HG03097 (cell line): ENCODE results near the gene SURF6.

Source experiments
- ATAC-seq: cut with Tn5 transposase; IDR thresholded peaks from one replicate; pipeline ENCODE4 v1.9.1; 2021; ENCODE audit not compliant: unreplicated experiment, low FRiP score

SURF6 gene

GRCh38 chr9:133368249-133368881 lies 32.4 kb upstream of the SURF6 start:
- ATAC-seq: no peak

- ATAC-seq: no peak
These were observed 31.8 kb upstream of the SURF6 start for GRCh38 chr9:133367778-133368177.

GRCh38 chr9:133367221-133367620 lies 31.2 kb upstream of the SURF6 start:
- no peak for ATAC-seq

GRCh38 chr9:133366435-133366834 lies 30.4 kb upstream of the SURF6 start:
- no peak for ATAC-seq

GRCh38 chr9:133362359-133363044 lies 26.5 kb upstream of the SURF6 start:
- no peak for ATAC-seq

GRCh38 chr9:133361507-133362092 lies 25.6 kb upstream of the SURF6 start:
- ATAC-seq: no peak

- ATAC-seq: no peak
These were observed 24.7 kb upstream of the SURF6 start for GRCh38 chr9:133360400-133361393.

GRCh38 chr9:133359399-133360175 lies 23.6 kb upstream of the SURF6 start:
- ATAC-seq: no peak

GRCh38 chr9:133357656-133358055 lies 21.7 kb upstream of the SURF6 start:
- ATAC-seq: no peak

- ATAC-seq: no peak
These were observed 20.6 kb upstream of the SURF6 start, which contains the start of the genes SURF1 and SURF2 for GRCh38 chr9:133356391-133357091. Gene SURF1 (minus strand): TSS chr9:133356487. CDS start chr9:133356453, 34 bp downstream. Gene SURF2 (plus strand): TSS chr9:133356550. CDS start chr9:133356593, 43 bp downstream.

GRCh38 chr9:133355881-133356357 lies 19.9 kb upstream of the SURF6 start:
- ATAC-seq: no peak

- ATAC-seq: no peak
These were observed 18.8 kb upstream of the SURF6 start for GRCh38 chr9:133354766-133355165.

GRCh38 chr9:133353548-133353947 lies 17.6 kb upstream of the SURF6 start:
- ATAC-seq: no peak

- ATAC-seq: no peak
These were observed 16.8 kb upstream of the SURF6 start for GRCh38 chr9:133352635-133353340.

GRCh38 chr9:133351908-133352634 lies 16.1 kb upstream of the SURF6 start:
- no peak for ATAC-seq

GRCh38 chr9:133351526-133351907 lies 15.5 kb upstream of the SURF6 start:
- ATAC-seq: no peak

- ATAC-seq: no peak
These were observed 14.1 kb upstream of the SURF6 start for GRCh38 chr9:133349965-133350616.
